ENCODE measurements around the gene SOCS2. TPM values are rescaled to one million over a fixed set of nuclear protein-coding genes. Genes with fewer than 3 reads are reported as not detected.

SOCS2 gene
- total and polyA plus RNA-seq, 2 donors (not counting 3 experiments of a cell fraction or from before 2014, with no cell fraction given), result 2.4 to 5.6 TPM

DNA sequence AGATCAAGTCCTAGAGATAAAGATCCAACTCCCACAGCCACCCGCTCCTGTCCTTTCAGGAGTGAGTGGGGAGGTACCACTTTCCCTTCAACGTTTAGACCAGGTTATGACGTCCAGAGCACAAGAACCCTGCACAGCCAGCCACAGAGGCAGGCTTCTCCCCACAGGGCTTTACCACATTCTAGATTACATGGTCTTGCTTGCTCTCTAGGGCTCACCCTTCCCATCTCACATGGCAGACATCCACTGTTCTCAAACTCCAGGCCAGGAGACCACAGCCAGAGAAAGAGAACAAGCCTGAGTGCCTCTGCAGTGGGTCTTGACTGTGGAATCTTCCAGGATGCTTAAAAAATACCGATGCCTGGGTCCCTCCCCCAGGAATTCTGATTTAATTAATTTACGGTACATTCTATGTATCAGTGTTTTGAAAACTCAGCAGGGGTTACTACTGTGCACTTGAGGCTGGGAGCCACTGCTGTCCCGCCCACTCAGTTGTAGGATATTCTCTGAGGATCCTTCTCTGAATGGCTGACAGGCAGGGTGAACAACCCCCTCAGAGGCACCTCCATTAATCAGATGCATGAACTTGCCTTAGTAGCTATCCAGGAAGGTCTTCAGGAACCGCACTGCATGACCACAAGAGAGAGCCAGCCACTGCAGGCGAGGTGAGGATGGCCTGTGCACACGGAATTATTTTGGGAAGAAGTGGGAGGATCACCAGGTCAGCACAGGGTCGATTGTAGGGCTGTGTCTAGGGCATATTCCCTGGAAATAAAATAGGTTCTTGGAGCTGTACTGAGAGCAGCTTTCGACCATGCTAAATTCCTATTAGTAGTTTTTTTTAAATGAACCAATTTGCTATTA lies 21.5 kb upstream of the SOCS2 start:
- Histone ChIP-seq H3K9ac (replicated peaks; ENCODE audit: extremely low read depth, insufficient read depth, low read length) (no peak overlapping the region), H3K9me3 (replicated peaks; ENCODE audit: control insufficient read depth, insufficient read depth, low read length) (no peaks in the 10 kb centered on the region), H2AFZ (ENCODE audit: low read depth, low read length) (no peak overlapping the region), H3K4me1 (ENCODE audit: control insufficient read depth, extremely low read depth, insufficient read depth, low read length) (no peaks in the 10 kb centered on the region), H3K27ac (ENCODE audit: insufficient read depth, low read depth, low read length) (no peak overlapping the region), H3K79me2 (ENCODE audit: control insufficient read depth, insufficient read depth, low read length) (no peaks in the 10 kb centered on the region), H3K4me2 (ENCODE audit: insufficient read depth, low read length) (no peak overlapping the region), H3K4me3 (replicated peaks in 1 of 3; ENCODE audit: insufficient read depth in 1 of 3, low read depth in 1 of 3, low read length in 3 of 3) (no peak overlapping the region), H3K9me1 (replicated peaks; ENCODE audit: control insufficient read depth, extremely low read depth, insufficient read depth, low read length) (no peaks in the 10 kb centered on the region), H3K27me3 (ENCODE audit: control insufficient read depth in 2 of 2, insufficient read depth in 2 of 2, low read length in 2 of 2) (no peaks in the 10 kb centered on the region), H3K36me3 (ENCODE audit: control insufficient read depth in 2 of 2, extremely low read depth in 1 of 2, insufficient read depth in 2 of 2, low read length in 2 of 2) (no peaks in the 10 kb centered on the region), H4K20me1 (replicated peaks; ENCODE audit: control insufficient read depth, extremely low read depth, insufficient read depth, low read length) (no peaks in the 10 kb centered on the region)
- ChIA-PET POLR2A (no interaction called here), CTCF (interaction anchor here (2.4 kb wide), 1 partner anchor 551 kb away, joined by 11 read pairs; no protein-coding TSS in a partner anchor)
- no peak for TF ChIP-seq EZH2 (IDR thresholded peaks at IDR 0.05; ENCODE audit: borderline replicate concordance, low read depth, low read length, severe bottlenecking)
- no peak for TF ChIP-seq POLR2AphosphoS5 (IDR thresholded peaks at IDR 0.05; ENCODE audit: insufficient read depth, low read depth, low read length)
- no peak for TF ChIP-seq CTCF (IDR thresholded peaks at IDR 0.05; ENCODE audit: extremely low read depth in 1 of 2, insufficient read depth in 1 of 2, low read depth in 1 of 2, low read length in 2 of 2)
- TF ChIP-seq MYC (IDR thresholded peaks at IDR 0.05; ENCODE audit: low read depth, low read length), result no peak
- TF ChIP-seq, protein P1, sequence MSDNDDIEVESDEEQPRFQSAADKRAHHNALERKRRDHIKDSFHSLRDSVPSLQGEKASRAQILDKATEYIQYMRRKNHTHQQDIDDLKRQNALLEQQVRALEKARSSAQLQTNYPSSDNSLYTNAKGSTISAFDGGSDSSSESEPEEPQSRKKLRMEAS (IDR thresholded peaks at IDR 0.05; ENCODE audit: insufficient read depth, insufficient read length), result no peak
- TF ChIP-seq POLR2A (IDR thresholded peaks at IDR 0.05; ENCODE audit: low read depth, low read length), result no peak
- no peak for TF ChIP-seq JUN (IDR thresholded peaks at IDR 0.05; ENCODE audit: borderline replicate concordance, insufficient read depth, insufficient read length, low read depth)
- no TSS peak for BruUV-seq (replicated peaks)
- dilution Hi-C loops (cut with MboI; ENCODE audit: extremely low pct_ligation_motif_present, low sequenced_read_pairs), result no loop called here
- no peak for FAIRE-seq
- intact Hi-C loops (cut with micrococcal nuclease), result no loop called here
- DNase-seq (ENCODE audit: low read depth, low spot score), result no peak

Data from endothelial cell of umbilical vein (primary cell).